GM23248 (cell line): Measurements from ENCODE around the gene USP6NL. TPM values are rescaled to one million over a fixed set of nuclear protein-coding genes. Genes with fewer than 3 reads are reported as not detected.

Experiments used
- DNase-seq: peaks from one replicate; pipeline ENCODE4 v3.0.0-alpha.2; 2015
- H2AFZ ChIP-seq: fragments of 200-600 bp; sonication (generic); 2 replicates; pipeline ENCODE4 v1.6.1; 2016; ENCODE audit warnings: antibody characterized with exemption
- H3F3A ChIP-seq: fragments of 200-600 bp; sonication (generic); 2 replicates; pipeline ENCODE4 v1.6.1; 2016; ENCODE audit warnings: mild to moderate bottlenecking, antibody characterized with exemption, mixed run types; ENCODE audit not compliant: insufficient read depth
- H3K27ac ChIP-seq: fragments of 200-600 bp; sonication (generic); 2 replicates; pipeline ENCODE4 v1.5.1; 2016; ENCODE audit warnings: mild to moderate bottlenecking
- H3K27me3 ChIP-seq: fragments of 200-600 bp; sonication (generic); replicated peaks from 2 replicates; pipeline ENCODE4 v1.6.1; 2016; ENCODE audit warnings: mild to moderate bottlenecking; ENCODE audit not compliant: insufficient read depth
- H3K36me3 ChIP-seq: fragments of 200-600 bp; sonication (generic); 2 replicates; pipeline ENCODE4 v1.6.1; 2016; ENCODE audit warnings: low read depth, mild to moderate bottlenecking
- H3K4me1 ChIP-seq: fragments of 200-600 bp; sonication (generic); 2 replicates; pipeline ENCODE4 v1.6.1; 2016; ENCODE audit warnings: mild to moderate bottlenecking; ENCODE audit not compliant: insufficient read depth
- H3K4me2 ChIP-seq: fragments of 200-600 bp; sonication (generic); one replicate; pipeline ENCODE4 v1.6.1; 2016; ENCODE audit warnings: mild to moderate bottlenecking; ENCODE audit not compliant: unreplicated experiment
- H3K4me3 ChIP-seq: fragments of 200-600 bp; sonication (generic); 2 replicates; pipeline ENCODE4 v1.5.1; 2016; ENCODE audit warnings: mild to moderate bottlenecking
- H3K79me2 ChIP-seq: fragments of 200-600 bp; sonication (generic); 2 replicates; pipeline ENCODE4 v1.6.1; 2016; ENCODE audit warnings: mild to moderate bottlenecking; ENCODE audit not compliant: insufficient read depth
- H3K9ac ChIP-seq: fragments of 200-600 bp; sonication (generic); 2 replicates; pipeline ENCODE4 v1.6.1; 2016; ENCODE audit warnings: mild to moderate bottlenecking
- H3K9me2 ChIP-seq: fragments of 200-600 bp; sonication (generic); 2 replicates; pipeline ENCODE4 v1.6.1; 2016; ENCODE audit warnings: mixed run types, mild to moderate bottlenecking, moderate library complexity; ENCODE audit not compliant: insufficient read depth
- H3K9me3 ChIP-seq: fragments of 200-600 bp; sonication (generic); one replicate; pipeline ENCODE4 v1.6.1; 2017; ENCODE audit warnings: low read depth
- H4K20me1 ChIP-seq: fragments of 200-600 bp; sonication (generic); 2 replicates; pipeline ENCODE4 v1.6.0; 2016; ENCODE audit not compliant: insufficient read depth
- EZH2 ChIP-seq: fragments of 200-600 bp; sonication (generic); IDR thresholded peaks from 2 replicates; pipeline ENCODE4 v1.6.1; 2018; ENCODE audit warnings: antibody characterized with exemption, mild to moderate bottlenecking; ENCODE audit not compliant: insufficient read depth, poor library complexity, severe bottlenecking
- EZH2phosphoT487 ChIP-seq: fragments of 200-600 bp; sonication (generic); IDR thresholded peaks from 2 replicates; pipeline ENCODE4 v1.6.1; 2018; ENCODE audit warnings: antibody characterized with exemption, moderate library complexity, mild to moderate bottlenecking, low read depth; ENCODE audit not compliant: insufficient read depth
- WGBS, 2 experiments: methylation state at CpG; one replicate each; pipeline ENCODE4 v1.1.6; 2015 to 2017; ENCODE audit warnings: low lambda C conversion rate in 2 of 2, low coverage in 1 of 2; ENCODE audit errors: missing lambda C conversion rate in 2 of 2; 5-methylcytosine and 5-hydroxymethylcytosine counted together
- in situ Hi-C: fragments of 300-500 bp; cut with MboI; formaldehyde crosslinking; loops from 2 replicates; pipeline ENCODE4 v1.15.0; 2020
- polyA plus RNA-seq: library from polyadenylated mRNA; unstranded; fragments of >200 nt; fragmentation: Nextera tagmentation; extraction: Ambion mirVana; gene quantifications from 2 replicates; pipeline ENCODE4 v1.2.1, GENCODE V29; 2016
- total RNA-seq: library from RNA; depleted of rRNA; stranded (reverse); fragments of >200 nt; shearing (Covaris generic); gene quantifications from 2 replicates; pipeline ENCODE4 v1.2.3, GENCODE V29; 2014

The USP6NL gene
- total and polyA plus RNA-seq, 2 experiments from 2014 or later: 4.4 to 9.2 TPM

DNA sequence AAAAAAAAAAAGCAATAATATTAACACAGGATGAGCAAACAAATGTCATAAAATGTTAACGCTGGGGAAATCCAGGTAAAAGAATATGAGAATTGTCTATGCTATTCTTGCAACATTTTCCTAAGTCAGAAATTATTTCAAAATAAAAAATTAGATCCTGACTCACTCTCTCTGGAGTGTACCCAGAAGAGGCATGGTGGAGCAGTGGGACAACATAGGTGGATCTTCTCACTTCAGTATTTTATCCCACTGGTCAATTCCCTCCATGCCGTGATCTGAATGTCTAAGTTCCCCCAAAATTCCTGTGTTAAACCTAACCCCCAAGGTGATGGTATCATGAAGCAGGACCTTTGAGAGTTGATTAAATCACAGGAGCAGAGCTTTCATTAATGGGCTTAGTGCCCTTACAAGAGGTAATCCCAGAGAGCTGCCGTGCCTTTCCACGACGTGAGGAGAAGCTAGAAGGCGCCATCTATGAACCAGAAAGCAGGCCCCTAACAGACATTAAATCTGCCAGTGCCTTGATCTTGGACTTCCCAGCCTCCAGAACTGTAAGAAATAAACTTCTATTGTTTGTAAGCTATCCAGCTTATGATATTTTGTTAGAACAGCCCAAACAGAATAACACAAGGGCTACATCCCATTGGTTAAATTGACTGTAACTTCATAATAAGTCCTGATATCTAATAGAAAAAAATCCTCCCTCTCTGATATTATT, 35.2 kb downstream of the USP6NL start:
- Histone ChIP-seq H3K4me3 (no peak overlapping the region), H3K36me3 (no peaks in the 10 kb centered on the region), H2AFZ (no peak overlapping the region), H3K27ac (no peak overlapping the region), H3K9me3 (no peaks in the 10 kb centered on the region), H3K4me2 (no peak overlapping the region), H3K9ac (no peak overlapping the region), H3K27me3 (no peaks in the 10 kb centered on the region), H3F3A (peaks cover 9% of the 10 kb centered on the region; the same call in 1 of the 2 replicates), H3K4me1 (peaks cover 11% of the 10 kb centered on the region), H3K79me2 (peaks cover 7% of the 10 kb centered on the region), H4K20me1 (no peaks in the 10 kb centered on the region), H3K9me2 (no peaks in the 10 kb centered on the region)
- in situ Hi-C loops: no loop called here
- WGBS, 2 experiments: 98 to 99% methylated on average over 6 of the region's 6 CpGs
- DNase-seq: peak; percentile 19
- no peak for TF ChIP-seq EZH2phosphoT487
- no peak for TF ChIP-seq EZH2

- H4K20me1 ChIP-seq: no peaks in the 10 kb centered on the region
- peaks cover 9% of the 10 kb centered on the region; the same call in 1 of the 2 replicates for H3F3A ChIP-seq
- H3K4me3 ChIP-seq: peak overlapping the region; percentile 48
- H3K27ac ChIP-seq: peak overlapping the region; percentile 13; the same call in 1 of the 2 replicates
- H3K79me2 ChIP-seq: peaks cover 7% of the 10 kb centered on the region
- no peaks in the 10 kb centered on the region for H3K36me3 ChIP-seq
- peak overlapping the region; percentile 1; the same call in 1 of the 2 replicates for H3K9ac ChIP-seq
- in situ Hi-C loops: no loop called here
- peaks cover 11% of the 10 kb centered on the region for H3K4me1 ChIP-seq
- TF ChIP-seq EZH2phosphoT487 (no peak), EZH2 (no peak)
- peak overlapping the region; percentile 69 for H3K4me2 ChIP-seq
- WGBS, 2 experiments: 35 to 37% methylated on average over 3 of the region's 3 CpGs
- no peaks in the 10 kb centered on the region for H3K27me3 ChIP-seq
- no peaks in the 10 kb centered on the region for H3K9me3 ChIP-seq
- H3K9me2 ChIP-seq: no peaks in the 10 kb centered on the region
- peak overlapping the region; percentile 42 for H2AFZ ChIP-seq
- peak; percentile 70 for DNase-seq
Observed at GRCh38 chr10:11573497-11573896, 38.0 kb downstream of the USP6NL start.

DNA sequence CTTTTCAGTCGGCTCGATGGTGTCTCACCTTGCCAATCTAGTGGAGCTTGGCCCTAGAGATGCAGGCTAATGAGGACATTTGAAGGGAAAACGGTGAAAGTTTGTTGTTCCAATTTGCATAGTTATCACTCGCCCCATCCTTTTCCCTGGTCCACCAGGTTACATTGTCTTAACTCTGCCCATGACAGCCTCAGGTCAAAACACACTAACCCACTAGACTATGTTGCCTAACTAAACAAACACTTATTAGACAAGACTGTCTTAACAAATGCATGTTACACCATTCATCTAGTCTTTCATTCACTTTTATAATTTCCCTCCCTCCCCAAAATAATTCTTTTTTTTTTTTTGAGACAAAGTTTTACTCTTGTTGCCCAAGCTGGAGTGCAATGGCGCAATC, 40.7 kb downstream of the USP6NL start:
- peaks cover 11% of the 10 kb centered on the region for H3K4me1 ChIP-seq
- no peak overlapping the region for H3K27ac ChIP-seq
- no peaks in the 10 kb centered on the region for H4K20me1 ChIP-seq
- no peaks in the 10 kb centered on the region for H3K9me3 ChIP-seq
- WGBS, 2 experiments: 94 to 96% methylated on average over 4 to 5 of the region's 5 CpGs
- peaks cover 9% of the 10 kb centered on the region; the same call in 1 of the 2 replicates for H3F3A ChIP-seq
- no peaks in the 10 kb centered on the region for H3K36me3 ChIP-seq
- in situ Hi-C loops: no loop called here
- DNase-seq: no peak
- H3K9me2 ChIP-seq: no peaks in the 10 kb centered on the region
- peaks cover 15% of the 10 kb centered on the region; the same call in 1 of the 2 replicates for H3K79me2 ChIP-seq
- no peak overlapping the region for H3K9ac ChIP-seq
- H3K4me3 ChIP-seq: no peak overlapping the region
- no peaks in the 10 kb centered on the region for H3K27me3 ChIP-seq
- no peak overlapping the region for H2AFZ ChIP-seq
- TF ChIP-seq EZH2 (no peak), EZH2phosphoT487 (no peak)
- H3K4me2 ChIP-seq: no peak overlapping the region

DNA sequence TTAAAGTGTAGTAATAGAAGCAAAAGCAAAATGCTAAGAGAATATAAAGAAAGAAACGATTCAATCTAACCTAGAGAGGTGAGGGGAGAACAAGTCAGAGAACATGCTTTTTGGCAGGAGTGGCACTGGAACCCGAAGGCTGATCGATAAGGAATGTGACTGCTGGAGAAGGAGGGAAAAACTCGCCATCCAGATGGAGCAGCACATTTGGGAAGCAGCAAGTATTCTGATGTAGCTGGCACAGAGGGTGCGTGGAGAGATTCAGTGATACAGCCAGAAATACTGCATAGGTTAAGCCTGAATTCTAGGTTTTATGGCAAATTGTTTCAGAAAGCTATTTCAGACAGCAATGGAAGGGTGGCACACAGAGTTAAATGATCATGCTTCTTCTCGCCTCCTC, 42.0 kb downstream of the USP6NL start:
- Histone ChIP-seq H3F3A (peaks cover 9% of the 10 kb centered on the region; the same call in 1 of the 2 replicates), H3K9ac (no peak overlapping the region), H3K27ac (no peak overlapping the region), H2AFZ (no peak overlapping the region), H3K4me1 (peaks cover 11% of the 10 kb centered on the region), H3K27me3 (no peaks in the 10 kb centered on the region), H3K4me2 (no peak overlapping the region), H3K79me2 (peaks cover 15% of the 10 kb centered on the region; the same call in 1 of the 2 replicates), H3K9me2 (no peaks in the 10 kb centered on the region), H3K4me3 (no peak overlapping the region), H3K36me3 (no peaks in the 10 kb centered on the region), H4K20me1 (no peaks in the 10 kb centered on the region), H3K9me3 (no peaks in the 10 kb centered on the region)
- in situ Hi-C loops: no loop called here
- TF ChIP-seq EZH2 (no peak), EZH2phosphoT487 (no peak)
- no peak for DNase-seq
- WGBS, 2 experiments: 76 to 79% methylated on average over 6 of the region's 6 CpGs
